Tibial nerve (tissue), 4 donors: Measurements from ENCODE around the gene TSPAN5. TPM values are rescaled to one million over a fixed set of nuclear protein-coding genes. Genes with fewer than 3 reads are reported as not detected.

Experiments used
- DNase-seq, 2 donors: peaks; one replicate each; pipeline ENCODE4 v3.0.0-alpha.2; 2019; ENCODE audit warnings: low spot score in 2 of 2
- H3K27ac ChIP-seq, 4 donors: fragments of 200-600 bp; sonication (generic) in 3 of 4; one replicate each; pipeline ENCODE4 v1.5.1; 2017 to 2019; ENCODE audit warnings: mild to moderate bottlenecking in 1 of 4
- H3K27me3 ChIP-seq, 2 donors: fragments of 200-600 bp; sonication (generic) in 1 of 2; one replicate each; pipeline versions ENCODE4 v1.5.1 to v1.6.0; 2017 to 2019
- H3K36me3 ChIP-seq, 3 donors: fragments of 200-600 bp; sonication (generic); one replicate each; pipeline ENCODE4 v1.5.1; 2018 to 2019
- H3K4me1 ChIP-seq, 4 donors: fragments of 200-600 bp; sonication (generic) in 3 of 4; one replicate each; pipeline ENCODE4 v1.5.1; 2017 to 2019
- H3K4me3 ChIP-seq, 4 donors: fragments of 200-600 bp; sonication (generic) in 3 of 4; one replicate each; pipeline ENCODE4 v1.5.1; 2017 to 2019; ENCODE audit warnings: mild to moderate bottlenecking in 1 of 4, moderate library complexity in 1 of 4
- H3K9me3 ChIP-seq, 4 donors: fragments of 200-600 bp; sonication (generic) in 3 of 4; one replicate each; pipeline ENCODE4 v1.5.1; 2017 to 2019
- EP300 ChIP-seq, 2 donors: sonication (generic); formaldehyde crosslinking; IDR thresholded peaks; one replicate each; pipeline ENCODE4 v1.6.1; 2017; ENCODE audit warnings: antibody characterized with exemption in 2 of 2, mild to moderate bottlenecking in 1 of 2
- POLR2A ChIP-seq, 2 donors: fragments of 450-650 bp; IDR thresholded peaks; one replicate each; pipeline ENCODE4 v1.6.1; 2017; ENCODE audit warnings: antibody characterized with exemption in 2 of 2, mild to moderate bottlenecking in 2 of 2, moderate library complexity in 2 of 2
- WGBS, 2 donors: methylation state at CpG; one replicate each; pipeline ENCODE4 v1.1.5; 2018; 5-methylcytosine and 5-hydroxymethylcytosine counted together
- total RNA-seq, 4 donors: library from RNA; depleted of rRNA; stranded (reverse); fragments of >200 nt; gene quantifications; one replicate each; pipeline ENCODE4 v1.1.0, GENCODE V29; 2016
- TF ChIP-seq, protein P1 (sequence below), 5 experiments: fragments of 200-600 bp in 3 of 5; fragments of 450-650 bp in 2 of 5; sonication (generic) in 3 of 5; IDR thresholded peaks; one replicate each; pipeline ENCODE4 v1.5.1; 2016 to 2019; ENCODE audit warnings: antibody characterized with exemption in 5 of 5, mild to moderate bottlenecking in 3 of 5, moderate library complexity in 2 of 5

Gene TSPAN5
- total RNA-seq, 4 donors from 2014 or later = 15.3 to 30.8 (median 25.6) TPM

DNA sequence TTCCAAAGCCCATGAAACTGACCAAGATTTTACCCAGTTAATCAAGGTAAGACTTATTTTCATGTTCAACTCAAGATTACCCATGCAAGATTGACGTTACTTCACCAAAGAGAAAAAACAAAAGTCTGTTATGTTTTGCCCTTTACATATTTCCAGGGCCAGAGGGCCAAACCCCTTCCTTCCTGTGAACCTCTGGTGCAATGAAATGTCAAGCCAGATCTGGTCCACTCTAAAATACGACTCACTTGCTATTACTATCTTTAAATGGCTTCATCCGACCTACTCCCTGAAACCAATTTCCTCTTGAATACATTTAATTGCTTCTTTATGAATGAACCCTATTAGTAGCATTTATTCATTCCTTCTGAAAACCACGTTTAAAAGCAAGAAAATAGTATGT, 33.0 kb downstream of the TSPAN5 start:
- no peak overlapping the region for H3K4me3 ChIP-seq
- H3K27ac ChIP-seq = no peak overlapping the region
- TF ChIP-seq POLR2A (IDR thresholded peaks at IDR 0.05) (no peak), EP300 (IDR thresholded peaks at IDR 0.05) (no peak)
- TF ChIP-seq, protein P1, sequence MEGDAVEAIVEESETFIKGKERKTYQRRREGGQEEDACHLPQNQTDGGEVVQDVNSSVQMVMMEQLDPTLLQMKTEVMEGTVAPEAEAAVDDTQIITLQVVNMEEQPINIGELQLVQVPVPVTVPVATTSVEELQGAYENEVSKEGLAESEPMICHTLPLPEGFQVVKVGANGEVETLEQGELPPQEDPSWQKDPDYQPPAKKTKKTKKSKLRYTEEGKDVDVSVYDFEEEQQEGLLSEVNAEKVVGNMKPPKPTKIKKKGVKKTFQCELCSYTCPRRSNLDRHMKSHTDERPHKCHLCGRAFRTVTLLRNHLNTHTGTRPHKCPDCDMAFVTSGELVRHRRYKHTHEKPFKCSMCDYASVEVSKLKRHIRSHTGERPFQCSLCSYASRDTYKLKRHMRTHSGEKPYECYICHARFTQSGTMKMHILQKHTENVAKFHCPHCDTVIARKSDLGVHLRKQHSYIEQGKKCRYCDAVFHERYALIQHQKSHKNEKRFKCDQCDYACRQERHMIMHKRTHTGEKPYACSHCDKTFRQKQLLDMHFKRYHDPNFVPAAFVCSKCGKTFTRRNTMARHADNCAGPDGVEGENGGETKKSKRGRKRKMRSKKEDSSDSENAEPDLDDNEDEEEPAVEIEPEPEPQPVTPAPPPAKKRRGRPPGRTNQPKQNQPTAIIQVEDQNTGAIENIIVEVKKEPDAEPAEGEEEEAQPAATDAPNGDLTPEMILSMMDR (IDR thresholded peaks at IDR 0.05) = no peak
- WGBS, 2 donors = 40 to 51% methylated on average over 4 of the region's 4 CpGs
- H3K36me3 ChIP-seq = no peaks in the 10 kb centered on the region
- H3K27me3 ChIP-seq = no peaks in the 10 kb centered on the region
- H3K4me1 ChIP-seq = peaks cover 0 to 8% (median 0%) of the 10 kb centered on the region in 4 donors
- no peaks in the 10 kb centered on the region for H3K9me3 ChIP-seq
- DNase-seq = no peak

GRCh38 chr4:98624642-98625041, 33.8 kb downstream of the TSPAN5 start:
- Histone ChIP-seq H3K4me3 (no peak overlapping the region), H3K27me3 (no peaks in the 10 kb centered on the region), H3K4me1 (peaks cover 0 to 8% (median 0%) of the 10 kb centered on the region in 4 donors), H3K36me3 (no peaks in the 10 kb centered on the region), H3K9me3 (no peaks in the 10 kb centered on the region), H3K27ac (no peak overlapping the region)
- DNase-seq = no peak
- WGBS, 2 donors = 79 to 92% methylated on average over 4 of the region's 4 CpGs
- TF ChIP-seq POLR2A (IDR thresholded peaks at IDR 0.05) (no peak), EP300 (IDR thresholded peaks at IDR 0.05) (no peak)
- TF ChIP-seq, protein P1 (IDR thresholded peaks at IDR 0.05) = no peak

GRCh38 chr4:98624144-98624543, 34.3 kb downstream of the TSPAN5 start:
- H3K27ac ChIP-seq = no peak overlapping the region
- 88 to 93% methylated on average over 2 of the region's 2 CpGs for WGBS, 2 donors
- H3K9me3 ChIP-seq = no peaks in the 10 kb centered on the region
- H3K4me3 ChIP-seq = no peak overlapping the region
- peaks cover 0 to 8% (median 2%) of the 10 kb centered on the region in 4 donors for H3K4me1 ChIP-seq
- no peak for DNase-seq
- no peak for TF ChIP-seq EP300 (IDR thresholded peaks at IDR 0.05)
- TF ChIP-seq POLR2A (IDR thresholded peaks at IDR 0.05) = no peak
- TF ChIP-seq, protein P1 (IDR thresholded peaks at IDR 0.05) = no peak
- H3K27me3 ChIP-seq = no peaks in the 10 kb centered on the region
- H3K36me3 ChIP-seq = no peaks in the 10 kb centered on the region

DNA sequence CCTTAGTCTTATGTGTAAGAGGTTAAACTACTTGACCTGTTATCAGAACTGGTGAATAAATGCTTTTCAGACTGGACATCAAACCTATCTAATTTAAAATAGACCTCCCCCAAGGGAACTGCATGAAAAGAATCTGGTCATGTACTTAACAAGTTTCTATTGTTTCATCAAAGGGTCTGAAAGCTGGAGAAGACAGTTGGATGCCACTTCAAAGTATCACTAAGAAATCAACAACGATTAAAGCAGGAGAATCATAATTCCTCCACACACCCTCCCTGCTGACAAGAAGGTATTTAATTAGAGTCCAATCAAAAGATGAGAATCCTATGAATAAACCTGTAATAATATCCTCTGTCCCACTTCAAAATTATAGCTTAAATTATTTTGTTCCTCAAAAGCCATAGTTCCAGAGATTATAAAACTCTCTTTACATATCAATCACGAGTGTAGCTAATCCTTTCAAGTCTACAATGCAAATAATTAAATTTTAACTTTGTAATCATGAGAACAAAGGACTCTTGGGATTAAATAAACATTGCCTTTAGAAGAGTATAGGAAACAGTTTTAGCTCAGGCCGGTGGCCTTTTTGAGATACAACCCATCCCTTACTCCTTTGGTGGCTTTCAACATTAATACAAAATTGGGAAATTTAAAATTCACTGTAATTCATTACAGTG, 35.1 kb downstream of the TSPAN5 start:
- Histone ChIP-seq H3K4me3 (no peak overlapping the region), H3K36me3 (no peaks in the 10 kb centered on the region), H3K27me3 (no peaks in the 10 kb centered on the region), H3K27ac (no peak overlapping the region), H3K4me1 (peaks cover 0 to 12% (median 4%) of the 10 kb centered on the region in 4 donors), H3K9me3 (no peaks in the 10 kb centered on the region)
- TF ChIP-seq EP300 (IDR thresholded peaks at IDR 0.05) = no peak
- no peak for TF ChIP-seq POLR2A (IDR thresholded peaks at IDR 0.05)
- no peak for DNase-seq
- 69 to 70% methylated on average over 3 of the region's 3 CpGs for WGBS, 2 donors

- H3K9me3 ChIP-seq = no peaks in the 10 kb centered on the region
- no peaks in the 10 kb centered on the region for H3K36me3 ChIP-seq
- DNase-seq = no peak
- no peak overlapping the region for H3K4me3 ChIP-seq
- H3K27me3 ChIP-seq = no peaks in the 10 kb centered on the region
- peaks cover 0 to 13% (median 0%) of the 10 kb centered on the region in 4 donors for H3K4me1 ChIP-seq
- TF ChIP-seq, protein P1 (IDR thresholded peaks at IDR 0.05) = no peak
- TF ChIP-seq EP300 (IDR thresholded peaks at IDR 0.05) (no peak), POLR2A (IDR thresholded peaks at IDR 0.05) (no peak)
- 80 to 82% methylated on average over 9 of the region's 9 CpGs for WGBS, 2 donors
- H3K27ac ChIP-seq = no peak overlapping the region
Observed at GRCh38 chr4:98620087-98620784, 38.2 kb downstream of the TSPAN5 start.
